CD4-positive, alpha-beta T cell treated with Interleukin-6 at 100 ng/mL for 8 hours (primary cell): ENCODE data around the gene MAGEA9B.
"Not testable (repeated sequence)": the region's sequence is repeated elsewhere in the genome, so short reads cannot be mapped to it uniquely, and the experiment has no call there.

Experiments
- DNase-seq: peaks from one replicate; pipeline ENCODE4 v3.0.0-alpha.2; 2020; ENCODE audit warnings: mixed read lengths, low spot score

Gene MAGEA9B

GRCh38 chrX:149534926-149535602 lies 52.2 kb downstream of the MAGEA9B start:
- DNase-seq = not testable (repeated sequence)

- DNase-seq = not testable (repeated sequence)
Observed at GRCh38 chrX:149533999-149534398, 53.3 kb downstream of the MAGEA9B start.

- DNase-seq = not testable (repeated sequence)
Observed at GRCh38 chrX:149532868-149533267, 54.4 kb downstream of the MAGEA9B start.
